Gastroesophageal sphincter (tissue), 3 donors: Measurements from ENCODE around the gene TECTA.

Source experiments
- CTCF ChIP-seq, 4 experiments: fragments of 200-600 bp in 2 of 4; fragments of 450-650 bp in 2 of 4; sonication (generic) in 1 of 4; IDR thresholded peaks; one replicate each; pipeline ENCODE4 v1.5.1; 2017 to 2019; ENCODE audit warnings: antibody characterized with exemption in 4 of 4, mild to moderate bottlenecking in 2 of 4, moderate library complexity in 2 of 4
- EP300 ChIP-seq: sonication (generic); formaldehyde crosslinking; IDR thresholded peaks from one replicate; pipeline ENCODE4 v1.6.1; 2017; ENCODE audit warnings: antibody characterized with exemption, mild to moderate bottlenecking
- POLR2A ChIP-seq, 2 donors: fragments of 450-650 bp; IDR thresholded peaks; one replicate each; pipeline ENCODE4 v1.6.1; 2017; ENCODE audit warnings: antibody characterized with exemption in 2 of 2, mild to moderate bottlenecking in 2 of 2, moderate library complexity in 1 of 2
- POLR2AphosphoS5 ChIP-seq: sonication (generic); formaldehyde crosslinking; IDR thresholded peaks from one replicate; pipeline ENCODE4 v1.6.1; 2017; ENCODE audit warnings: antibody characterized with exemption

- TF ChIP-seq CTCF (IDR thresholded peaks at IDR 0.05) (no peak), POLR2A (IDR thresholded peaks at IDR 0.05) (no peak), EP300 (no peak), POLR2AphosphoS5 (no peak)
Measured at GRCh38 chr11:121086866-121087265, 14.2 kb upstream of the TECTA start.
